HG03025 (cell line): ENCODE data around the gene APP.
"Not testable (repeated sequence)": the region's sequence is repeated elsewhere in the genome, so short reads cannot be mapped to it uniquely, and the experiment has no call there.

Experiments used
- ATAC-seq: cut with Tn5 transposase; IDR thresholded peaks from one replicate; pipeline ENCODE4 v1.9.1; 2021; ENCODE audit warnings: mild to moderate bottlenecking, moderate library complexity; ENCODE audit not compliant: unreplicated experiment, low FRiP score

APP gene

DNA sequence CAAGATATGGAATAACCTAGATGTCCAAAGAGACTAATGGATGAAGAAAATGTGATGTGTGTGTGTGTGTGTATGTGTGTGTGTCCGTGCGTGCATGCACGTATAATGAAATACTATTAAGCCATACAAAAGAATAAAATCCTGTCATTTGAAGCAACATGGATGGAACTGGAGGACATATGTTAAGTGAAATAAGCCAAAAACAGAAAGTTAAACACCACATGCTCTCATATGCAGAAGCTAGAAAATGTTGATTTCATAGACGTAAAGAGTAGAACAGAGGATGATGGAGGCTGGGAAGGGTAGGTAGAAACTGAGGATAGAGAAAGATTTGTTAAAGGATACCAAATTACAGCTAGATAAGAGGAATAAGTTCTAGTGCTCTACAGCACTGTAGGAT, 133.7 kb downstream of the APP start:
- no peak for ATAC-seq

DNA sequence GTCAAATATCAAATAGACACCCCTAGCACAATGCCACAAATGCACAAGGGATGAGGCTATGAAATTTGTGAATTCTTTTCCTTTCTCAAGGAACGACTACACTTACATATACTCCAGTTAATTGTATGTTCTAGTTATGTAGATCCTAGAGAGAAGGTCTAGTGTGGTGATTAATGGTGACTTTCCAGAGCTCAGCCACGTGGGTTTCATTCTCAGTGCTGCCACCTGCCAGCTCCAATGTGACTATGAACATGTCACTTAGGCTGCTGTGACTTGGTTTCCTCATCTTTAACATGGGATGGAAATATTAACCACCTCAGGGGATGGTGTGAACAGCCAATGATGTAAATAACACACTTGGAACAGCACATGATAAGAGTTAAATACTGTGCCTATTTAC, 138.3 kb downstream of the APP start:
- ATAC-seq: no peak

DNA sequence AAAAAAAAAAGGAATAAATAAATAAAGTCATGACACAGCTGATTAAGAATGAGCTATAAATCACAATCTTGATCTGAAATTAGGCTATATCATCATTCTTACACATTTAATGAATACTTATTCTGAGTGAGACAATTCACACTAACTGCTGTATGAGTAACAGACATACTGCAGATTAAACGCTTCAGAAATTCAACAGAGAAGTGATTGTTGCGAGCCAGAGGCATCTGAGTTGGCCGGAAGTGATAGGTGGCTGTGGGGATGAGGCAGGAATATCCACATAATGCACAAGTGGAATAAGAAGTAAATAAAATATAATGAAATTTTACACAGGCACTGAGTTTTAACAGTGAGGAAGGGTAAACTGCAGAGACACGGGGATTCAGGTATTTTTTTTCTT, 142.4 kb downstream of the APP start:
- ATAC-seq: no peak

DNA sequence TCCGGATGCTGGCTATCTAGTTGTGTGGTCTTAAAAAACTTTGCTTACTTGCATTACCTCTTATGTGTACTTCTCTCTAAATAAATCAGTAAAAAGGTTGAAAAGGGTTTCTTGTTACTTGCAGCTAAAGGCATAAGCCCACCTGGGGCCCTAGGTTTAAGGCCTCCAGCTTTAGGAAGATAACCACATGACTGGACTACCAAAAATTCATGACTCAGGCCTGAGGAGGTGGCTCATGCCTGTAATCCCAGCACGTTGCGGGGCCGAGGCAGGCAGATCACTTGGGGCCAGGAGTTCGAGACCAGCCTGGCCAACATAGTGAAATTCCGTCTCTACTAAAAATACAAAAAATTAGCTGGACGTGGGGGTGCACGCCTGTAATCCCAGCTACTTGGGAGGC, 142.9 kb downstream of the APP start:
- no peak for ATAC-seq

DNA sequence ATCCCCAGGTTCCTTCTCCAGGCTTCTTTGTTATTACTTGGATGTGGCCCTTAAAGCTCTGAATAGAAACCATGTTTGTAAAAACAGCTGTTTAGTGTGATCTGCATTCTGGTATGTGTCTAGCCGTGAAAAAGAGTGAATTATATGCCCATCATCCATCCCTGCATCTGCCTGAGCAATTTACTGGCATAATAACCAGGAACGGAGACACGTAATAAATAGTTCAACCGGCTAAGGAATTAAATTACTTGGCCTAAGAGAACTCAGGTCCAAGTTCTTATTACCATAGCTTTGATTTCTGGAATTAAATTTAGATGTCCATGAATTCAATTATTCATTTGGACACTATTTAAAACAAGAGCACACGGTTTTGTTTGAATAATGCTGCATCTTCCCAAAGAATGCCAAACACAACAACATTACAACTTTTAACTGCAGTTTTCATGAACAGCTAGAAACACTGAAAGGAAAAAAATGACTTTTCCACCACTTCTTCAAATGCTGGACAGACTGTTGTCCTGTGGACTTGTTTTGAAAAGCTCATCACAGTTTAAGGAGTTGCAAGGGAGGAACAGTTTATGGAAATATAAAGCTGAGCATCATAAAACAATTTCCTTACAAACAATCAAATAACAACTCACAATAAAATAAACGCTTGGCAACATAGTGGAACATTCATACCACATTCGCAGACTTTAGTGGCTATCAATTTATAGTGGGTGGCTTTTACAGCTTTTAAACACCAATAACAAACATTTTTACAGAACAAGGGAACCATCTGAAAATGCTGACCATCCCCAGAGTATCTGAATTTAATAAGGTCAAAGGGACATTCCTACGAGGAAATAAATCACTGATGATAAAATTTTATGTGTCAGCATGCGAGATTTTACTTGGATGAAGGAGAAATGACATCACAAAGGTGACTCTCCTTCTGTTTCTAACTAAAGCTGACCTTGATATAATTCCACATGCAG, 144.7 kb downstream of the APP start:
- ATAC-seq: no peak

DNA sequence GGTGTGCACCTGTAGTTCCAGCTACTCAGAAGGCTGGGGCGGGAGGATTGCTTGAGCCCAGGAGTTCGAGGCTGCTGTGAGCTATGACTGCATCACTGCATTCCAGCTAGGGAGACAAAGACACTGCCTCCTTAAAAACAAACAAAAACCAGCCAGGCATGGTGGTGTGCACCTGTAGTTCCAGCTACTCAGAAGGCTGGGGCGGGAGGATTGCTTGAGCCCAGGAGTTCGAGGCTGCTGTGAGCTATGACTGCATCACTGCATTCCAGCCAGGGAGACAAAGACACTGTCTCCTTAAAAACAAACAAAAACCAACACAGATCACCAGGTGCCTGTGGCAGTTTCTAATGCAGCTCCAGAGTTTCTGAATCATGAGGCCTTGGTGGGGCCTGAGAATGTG, 147.2 kb downstream of the APP start:
- ATAC-seq: not testable (repeated sequence)

DNA sequence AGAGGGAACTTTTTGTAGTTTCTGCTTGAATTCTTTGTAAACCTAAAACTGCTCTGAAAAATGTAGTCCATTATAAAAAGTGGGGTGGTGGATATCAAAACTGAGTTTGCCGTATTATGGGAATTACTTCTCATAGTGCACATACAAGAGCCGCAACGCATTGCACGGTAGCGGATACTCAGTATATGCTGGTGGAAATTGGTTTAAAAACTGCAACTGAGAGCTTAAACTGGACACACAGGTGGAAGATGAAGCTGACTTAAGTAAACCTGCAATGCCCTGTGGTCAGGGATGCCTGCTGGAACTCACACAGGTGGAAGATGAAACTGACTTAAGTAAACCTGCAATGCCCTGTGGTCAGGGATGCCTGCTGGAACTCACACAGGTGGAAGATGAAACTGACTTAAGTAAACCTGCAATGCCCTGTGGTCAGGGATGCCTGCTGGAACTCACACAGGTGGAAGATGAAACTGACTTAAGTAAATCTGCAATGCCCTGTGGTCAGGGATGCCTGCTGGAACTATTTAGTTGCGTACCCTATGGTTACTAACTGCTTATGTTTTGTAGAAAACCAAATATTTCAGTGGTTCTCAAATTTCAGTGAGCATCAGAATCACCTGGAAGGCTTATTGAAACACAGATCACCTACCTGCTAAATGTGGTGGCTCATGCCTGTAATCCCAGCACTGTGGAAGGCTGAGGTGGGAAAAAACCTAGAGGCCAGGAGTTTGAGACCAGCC, 147.8 kb downstream of the APP start:
- not testable (repeated sequence) for ATAC-seq

DNA sequence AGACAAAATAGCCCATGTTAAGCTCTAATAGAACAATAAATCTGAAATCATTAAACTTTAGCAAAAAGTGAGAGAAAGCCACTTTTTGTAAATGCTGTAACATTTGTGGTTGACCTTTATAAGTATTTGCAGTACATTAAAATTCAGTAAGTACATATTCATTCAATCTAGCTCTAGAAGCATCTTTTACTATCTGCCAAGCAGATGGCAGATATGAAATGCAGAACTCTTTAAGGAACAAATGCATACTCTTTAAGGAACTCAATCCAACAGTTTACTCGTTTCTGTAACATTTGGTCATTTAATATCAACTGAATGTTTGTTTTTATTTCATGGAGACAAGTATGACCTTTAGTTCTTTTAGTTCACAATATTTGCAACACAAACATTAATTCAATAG, 150.1 kb downstream of the APP start:
- ATAC-seq: no peak

DNA sequence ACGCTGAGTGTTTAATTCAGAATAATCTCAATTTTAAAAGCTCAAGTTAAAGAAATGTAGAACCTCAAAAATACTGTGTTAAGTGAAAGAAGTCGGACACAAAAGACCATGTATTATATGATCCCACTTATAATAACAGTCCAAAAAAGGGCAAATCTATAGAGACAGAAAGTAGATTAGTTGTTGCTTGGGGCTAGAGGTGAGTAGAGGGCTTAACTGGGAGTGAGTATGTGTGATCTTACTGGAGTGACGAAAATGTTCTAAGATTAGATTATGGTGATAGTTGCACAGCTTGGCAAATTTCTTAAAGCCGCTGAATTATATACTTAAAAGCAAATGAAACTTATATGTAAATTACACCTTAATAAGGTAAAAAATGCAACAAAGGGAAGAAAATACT, 150.5 kb downstream of the APP start:
- ATAC-seq: no peak

DNA sequence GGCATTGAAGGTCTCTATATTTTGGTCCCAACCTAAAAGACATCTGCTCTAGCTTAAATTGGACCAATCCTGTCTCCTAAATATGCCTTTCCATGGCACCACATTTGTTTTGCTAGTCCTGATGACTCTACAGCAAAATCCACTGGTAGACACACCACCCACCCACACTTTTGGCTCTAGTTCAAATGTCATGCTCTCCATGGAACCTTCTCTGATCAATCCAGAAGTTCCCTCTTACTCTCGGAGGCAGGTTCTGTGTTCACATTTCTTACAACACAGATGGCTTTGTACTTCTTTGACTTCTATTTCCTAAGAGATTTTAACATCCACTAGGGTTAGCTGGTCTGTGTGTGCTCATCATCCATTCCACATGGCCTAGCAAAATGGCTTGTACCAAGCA, 151.3 kb downstream of the APP start:
- no peak for ATAC-seq

DNA sequence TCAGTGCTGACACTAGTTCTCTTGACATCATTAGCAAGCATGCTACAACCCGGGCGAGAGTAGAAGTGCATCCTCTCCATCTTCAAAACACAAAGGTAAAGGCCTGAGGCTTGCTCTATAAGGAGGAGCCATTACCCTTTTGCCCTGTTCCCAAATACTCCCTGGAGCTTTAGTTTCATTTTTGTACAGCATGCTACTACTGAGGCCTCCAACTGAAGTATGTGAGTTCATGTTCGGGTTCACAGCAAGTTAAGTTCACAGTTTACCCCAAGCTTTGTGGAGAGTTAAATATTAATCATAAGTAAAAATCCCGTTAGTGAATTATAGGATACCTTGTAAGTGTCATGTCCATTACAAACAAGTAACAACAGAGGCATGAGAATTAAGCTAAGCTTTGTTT, 156.6 kb downstream of the APP start:
- ATAC-seq: no peak

DNA sequence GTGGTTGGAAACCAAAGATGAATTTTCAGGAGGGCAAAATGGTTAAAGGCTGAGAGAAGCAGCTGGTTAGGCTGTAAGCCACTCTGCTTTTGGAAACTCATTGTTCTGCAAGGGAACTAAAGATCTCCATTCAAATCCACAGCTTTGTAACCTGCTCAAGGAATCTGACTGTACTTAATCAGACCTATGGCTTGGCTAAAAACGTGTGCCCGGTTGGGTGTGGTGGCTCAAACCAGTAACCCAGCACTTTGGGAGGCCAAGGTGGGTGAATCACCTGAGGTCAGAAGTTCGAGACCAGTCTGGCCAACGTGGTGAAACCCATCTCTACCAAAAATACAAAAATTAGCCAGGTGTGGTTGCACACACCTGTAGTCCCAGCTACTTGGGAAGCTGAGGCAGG, 158.1 kb downstream of the APP start:
- ATAC-seq: not testable (repeated sequence)

DNA sequence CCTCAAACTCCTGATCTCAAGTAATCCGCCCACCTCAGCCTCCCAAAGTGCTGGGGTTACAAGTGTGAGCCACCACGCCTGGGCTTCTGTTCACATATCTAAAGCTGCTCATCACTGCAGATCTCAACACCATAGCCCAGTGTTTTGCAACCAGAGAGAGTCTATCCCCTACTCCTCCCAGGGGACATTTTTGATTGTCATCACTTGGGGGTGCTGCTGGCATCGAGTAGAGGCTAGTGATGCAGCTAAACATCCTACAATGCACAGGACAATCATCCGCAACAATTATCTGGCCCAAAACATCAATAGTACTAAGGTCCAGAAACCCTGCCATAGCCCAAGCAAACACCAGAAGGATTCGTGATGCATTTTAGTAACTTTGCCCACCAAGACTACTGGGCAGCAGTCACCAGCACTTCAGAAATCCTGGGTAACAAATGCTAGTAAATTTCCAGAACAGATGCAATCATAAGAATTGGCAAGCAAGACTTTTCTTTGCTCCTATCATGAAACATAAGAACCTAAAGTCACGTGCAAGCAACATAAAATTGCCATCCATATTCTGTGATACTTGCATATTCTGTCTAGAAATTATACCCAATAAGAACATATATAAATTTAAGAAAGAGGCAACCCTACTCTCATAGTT, 159.2 kb downstream of the APP start:
- no peak for ATAC-seq

DNA sequence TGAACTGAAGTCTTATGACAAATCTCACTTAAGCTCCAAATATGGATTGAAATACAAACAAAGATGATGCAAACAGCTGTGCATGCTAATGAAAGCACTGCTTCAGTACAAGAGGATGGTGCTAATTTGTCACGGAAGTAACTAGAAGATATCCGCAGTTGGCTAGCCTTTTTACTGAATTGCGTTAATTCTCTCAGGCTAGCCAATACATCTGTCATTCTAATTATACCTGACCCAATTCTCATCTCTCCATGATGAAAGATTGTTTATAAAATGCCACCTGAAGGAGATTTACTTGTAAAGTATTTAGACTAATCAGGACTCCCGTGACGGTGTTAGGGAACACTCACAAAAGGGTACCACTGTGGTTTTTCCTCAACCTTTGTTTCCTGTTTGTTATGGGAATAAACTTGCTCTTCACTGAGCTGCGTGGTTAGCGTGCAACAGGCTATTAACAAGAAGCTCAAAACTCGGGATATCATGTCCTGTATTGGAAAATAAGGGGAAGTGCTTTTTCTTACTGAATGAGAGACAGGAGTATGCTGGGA, 162.5 kb downstream of the APP start:
- no peak for ATAC-seq

DNA sequence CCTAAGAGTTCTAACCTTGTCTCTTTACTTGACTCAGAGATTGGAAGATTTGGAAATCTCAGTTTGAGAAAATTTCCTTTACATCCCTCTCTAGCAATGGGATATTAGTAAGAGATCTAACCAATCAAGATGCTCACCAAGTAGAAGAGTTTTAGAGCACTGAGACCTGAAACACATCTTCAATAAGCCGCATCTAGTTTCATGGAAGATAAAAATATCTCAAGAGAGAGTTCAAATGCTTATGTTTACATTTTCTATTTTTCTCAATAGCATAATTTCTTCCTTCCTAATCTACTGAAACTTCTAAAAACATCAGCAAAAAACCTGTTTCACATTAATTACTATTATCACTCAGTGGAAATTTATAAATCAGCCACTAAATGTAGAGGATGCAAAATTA, 165.1 kb downstream of the APP start:
- no peak for ATAC-seq

DNA sequence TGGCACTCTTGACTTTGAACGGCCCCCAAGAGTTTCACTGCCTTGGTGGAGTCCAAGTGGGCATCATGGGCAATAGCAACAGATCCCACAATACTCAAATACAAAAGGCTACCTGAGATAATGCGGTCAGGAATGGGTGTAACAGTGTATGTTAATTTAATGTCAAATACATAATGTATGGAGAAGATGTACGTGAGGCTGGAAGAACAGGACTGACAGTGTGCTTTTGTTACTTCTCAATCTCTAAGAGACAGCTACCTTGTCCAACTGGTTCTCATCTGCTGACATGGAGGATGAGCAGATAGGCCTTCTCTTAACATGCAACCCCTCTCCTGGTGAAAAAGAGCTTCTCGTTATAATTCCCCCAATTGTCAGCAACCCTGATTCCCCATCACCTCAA, 167.2 kb downstream of the APP start:
- no peak for ATAC-seq

DNA sequence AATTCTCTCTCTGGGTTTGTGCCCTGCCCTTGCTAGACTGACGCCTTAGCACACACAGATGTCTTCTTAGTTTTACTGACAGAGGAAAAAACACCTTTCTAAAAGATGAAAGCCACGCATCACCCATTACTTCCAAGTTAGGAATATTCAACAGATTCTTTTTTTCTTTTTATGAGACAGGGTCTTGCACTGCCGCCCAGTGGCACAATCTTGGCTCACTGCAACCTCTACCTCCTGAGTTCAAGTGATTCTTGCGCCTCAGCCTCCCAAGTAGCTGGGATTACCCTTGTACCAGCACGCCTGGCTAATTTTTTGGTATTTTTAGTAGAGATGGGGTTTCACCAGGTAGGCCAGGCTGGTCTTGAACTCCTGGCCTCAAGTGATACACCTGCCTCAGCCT, 169.2 kb downstream of the APP start:
- ATAC-seq: no peak

DNA sequence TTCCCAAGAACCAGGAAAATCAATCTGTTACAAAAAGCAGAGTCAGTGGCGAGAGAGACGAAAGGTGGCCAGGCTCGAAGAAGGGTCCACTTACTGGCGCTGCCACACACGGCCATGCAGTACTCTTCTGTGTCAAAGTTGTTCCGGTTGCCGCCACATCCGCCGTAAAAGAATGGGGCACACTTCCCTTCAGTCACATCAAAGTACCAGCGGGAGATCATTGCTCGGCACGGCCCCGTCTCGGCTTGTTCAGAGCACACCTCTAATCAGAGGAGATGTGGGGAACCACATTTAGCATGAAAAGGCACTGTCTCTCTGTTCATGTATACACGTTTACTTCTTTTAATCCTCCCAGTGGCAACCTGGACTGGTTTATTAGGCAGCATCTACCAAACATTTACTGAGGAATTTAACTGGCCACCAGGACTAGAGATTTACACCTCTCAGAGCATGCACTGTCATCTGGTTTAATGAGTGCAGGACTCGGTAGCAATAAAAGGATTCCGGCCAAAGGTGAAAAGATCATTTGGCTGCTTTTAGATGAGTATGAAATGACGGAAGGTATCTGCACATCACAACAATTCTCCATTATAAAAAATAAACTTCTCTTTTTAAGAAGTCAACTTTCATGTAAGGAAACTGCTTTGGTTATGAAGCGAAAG, 170.5 kb downstream of the APP start:
- no peak for ATAC-seq

DNA sequence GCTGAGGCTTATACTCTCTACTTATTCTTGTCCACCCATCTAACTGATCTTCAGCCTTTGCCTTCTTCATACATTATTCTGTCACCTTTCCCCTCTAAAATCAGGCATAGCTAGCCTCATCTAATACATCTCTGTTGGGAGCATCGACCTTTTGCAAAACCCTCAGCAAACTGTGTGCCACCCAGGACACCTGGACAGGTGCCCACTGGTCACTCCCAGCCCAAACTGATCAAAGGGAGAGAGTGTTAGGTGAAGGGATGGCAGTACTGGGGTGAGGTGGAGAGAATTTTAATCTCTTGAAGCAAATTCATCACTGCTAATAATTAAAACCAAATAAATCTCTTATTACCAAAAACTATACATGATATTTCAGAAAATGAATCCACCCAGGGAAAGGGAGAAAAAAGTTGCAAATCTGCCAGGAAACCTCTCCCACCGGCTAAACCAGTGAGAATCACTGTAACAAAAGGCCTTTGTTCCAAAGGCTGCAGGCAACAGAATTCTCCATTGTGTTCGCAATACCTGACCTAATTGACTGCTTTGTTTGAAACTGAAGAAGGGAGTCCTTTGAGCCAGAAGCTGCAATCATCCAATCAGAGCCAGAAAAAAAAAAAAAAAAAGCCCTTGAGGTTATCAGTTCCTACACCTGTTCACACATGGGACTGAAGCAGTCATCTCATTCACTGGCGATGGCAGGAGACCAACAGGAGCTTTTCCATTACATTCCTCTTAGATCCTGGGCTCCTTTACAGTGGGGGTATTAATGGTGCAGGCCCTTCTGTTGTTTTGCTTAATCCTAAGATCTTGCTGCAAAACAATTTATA, 172.6 kb downstream of the APP start:
- no peak for ATAC-seq

DNA sequence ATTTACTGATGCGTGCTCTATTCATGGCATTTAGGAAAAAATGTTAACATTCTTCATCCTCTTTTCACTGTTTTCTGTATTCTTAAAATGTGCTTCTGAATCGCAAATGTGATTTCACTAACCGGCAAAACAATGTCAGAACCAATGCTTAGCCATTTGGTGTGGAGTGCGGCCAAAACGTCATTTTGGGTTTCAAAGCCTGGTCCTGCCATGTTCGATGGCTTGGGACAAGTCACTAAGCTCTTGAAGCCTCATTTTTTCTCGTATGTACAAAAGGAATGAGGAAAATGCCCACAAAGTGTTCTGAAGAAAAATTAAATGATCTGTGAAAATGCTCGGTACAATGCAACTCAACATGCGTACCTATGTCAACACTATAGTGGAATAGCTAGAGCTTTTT, 175.3 kb downstream of the APP start:
- ATAC-seq: no peak
